Activated T-cell treated with anti-CD3 and anti-CD28 coated beads, Interleukin-2, amount 50 U/mL, for 4 hours (primary cell): ENCODE measurements around the gene GGCT. TPM values are rescaled to one million over a fixed set of nuclear protein-coding genes. Genes with fewer than 3 reads are reported as not detected.

Source experiments
- ATAC-seq, 2 donors: fragments of 200-7000 bp; cut with Tn5 transposase; one replicate each; pipeline ENCODE4 v1.10.0; 2021
- DNase-seq: peaks from one replicate; pipeline ENCODE4 v3.0.0-alpha.2; 2020
- H3K27me3 Mint-ChIP-seq: one replicate; pipeline ENCODE4 v1.8.0; 2021; ENCODE audit warnings: low read depth, mixed read lengths
- H3K36me3 Mint-ChIP-seq: one replicate; pipeline ENCODE4 v1.8.0; 2022; ENCODE audit warnings: mixed read lengths; ENCODE audit not compliant: insufficient read depth
- H3K4me1 Mint-ChIP-seq: one replicate; pipeline ENCODE4 v1.8.0; 2021; ENCODE audit warnings: low read depth, mixed read lengths
- H3K4me3 Mint-ChIP-seq: one replicate; pipeline ENCODE4 v1.8.0; 2021; ENCODE audit warnings: mild to moderate bottlenecking, moderate library complexity, mixed read lengths
- H3K9me3 Mint-ChIP-seq: one replicate; pipeline ENCODE4 v1.8.0; 2021; ENCODE audit warnings: mixed read lengths
- total RNA-seq, 3 donors: library from RNA; stranded (reverse); gene quantifications; one replicate each; pipeline ENCODE4 v1.2.1, GENCODE V29; 2021

The GGCT gene
- total RNA-seq, 3 donors from 2014 or later: 66.0 to 75.5 (median 67.5) TPM

DNA sequence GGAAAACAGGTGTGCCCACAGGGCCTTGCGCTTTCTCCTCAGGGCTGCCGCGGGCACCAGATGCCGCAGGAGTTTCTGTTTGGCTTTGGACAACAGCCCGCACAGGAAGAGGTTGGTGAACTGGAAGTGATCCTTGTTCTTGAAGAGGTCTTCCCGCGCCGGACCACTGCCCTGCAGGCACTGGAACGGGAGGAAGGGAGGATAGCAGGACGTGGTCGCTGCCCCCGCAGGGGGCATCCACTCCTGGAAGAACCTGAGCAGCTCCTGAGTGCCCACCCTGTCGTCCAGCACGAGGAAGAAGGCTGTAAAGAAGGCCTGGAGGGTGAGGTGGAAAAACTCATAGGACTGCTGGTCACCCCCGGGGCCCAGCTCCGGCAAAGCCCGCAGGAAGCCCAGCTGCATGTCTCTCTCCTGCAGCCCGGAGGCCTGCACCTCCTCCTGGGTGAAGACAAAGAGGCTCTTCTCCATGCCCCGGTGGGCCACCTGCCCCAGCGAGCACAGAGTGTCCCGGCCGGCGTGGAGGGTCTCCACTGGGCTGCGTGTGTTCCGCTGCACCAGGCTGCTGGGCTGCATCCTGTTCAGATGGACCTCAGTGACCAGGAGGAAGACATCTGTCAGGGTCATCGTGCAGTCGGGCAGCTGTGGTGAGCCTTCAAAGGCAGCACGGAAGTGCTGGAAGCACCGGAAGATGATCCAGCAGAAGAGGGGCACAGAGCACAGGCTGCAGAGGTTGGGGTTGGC lies 52.9 kb downstream of the GGCT start:
- Mint-ChIP-seq H3K27me3 (no peaks in the 10 kb centered on the region), H3K4me3 (no peak overlapping the region), H3K36me3 (peaks cover 19% of the 10 kb centered on the region), H3K9me3 (no peaks in the 10 kb centered on the region), H3K4me1 (no peaks in the 10 kb centered on the region)
- ATAC-seq (no peak), DNase-seq (no peak)

DNA sequence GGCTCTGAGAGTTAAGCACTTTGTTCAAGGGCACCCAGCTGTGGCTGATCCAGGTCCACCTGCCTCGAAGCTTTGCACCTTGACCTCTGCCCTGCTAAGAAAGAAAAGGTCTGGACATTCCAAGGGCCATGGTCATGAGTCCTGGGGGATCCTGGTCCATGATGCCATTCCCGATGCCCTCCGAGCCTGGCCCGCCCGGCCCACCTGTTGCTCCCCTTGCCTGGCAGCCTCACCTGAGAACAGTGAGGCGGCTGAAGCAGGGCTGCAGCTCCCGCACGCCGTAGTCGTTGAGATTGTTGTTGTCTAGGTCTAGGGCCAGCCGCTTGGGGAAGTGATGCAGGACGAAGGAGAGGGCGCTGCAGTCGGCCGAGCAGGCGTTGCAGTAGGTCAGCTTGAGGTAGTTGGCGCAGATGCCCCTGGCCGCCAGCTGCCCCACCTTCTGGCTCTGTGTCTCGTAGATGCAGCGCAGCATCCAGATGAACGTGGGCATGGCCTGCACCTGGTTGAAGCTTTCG lies 53.6 kb downstream of the GGCT start:
- Mint-ChIP-seq H3K27me3 (no peaks in the 10 kb centered on the region), H3K9me3 (no peaks in the 10 kb centered on the region), H3K4me1 (peaks cover 2% of the 10 kb centered on the region), H3K36me3 (peaks cover 19% of the 10 kb centered on the region), H3K4me3 (no peak overlapping the region)
- DNase-seq: no peak
- no peak for ATAC-seq

DNA sequence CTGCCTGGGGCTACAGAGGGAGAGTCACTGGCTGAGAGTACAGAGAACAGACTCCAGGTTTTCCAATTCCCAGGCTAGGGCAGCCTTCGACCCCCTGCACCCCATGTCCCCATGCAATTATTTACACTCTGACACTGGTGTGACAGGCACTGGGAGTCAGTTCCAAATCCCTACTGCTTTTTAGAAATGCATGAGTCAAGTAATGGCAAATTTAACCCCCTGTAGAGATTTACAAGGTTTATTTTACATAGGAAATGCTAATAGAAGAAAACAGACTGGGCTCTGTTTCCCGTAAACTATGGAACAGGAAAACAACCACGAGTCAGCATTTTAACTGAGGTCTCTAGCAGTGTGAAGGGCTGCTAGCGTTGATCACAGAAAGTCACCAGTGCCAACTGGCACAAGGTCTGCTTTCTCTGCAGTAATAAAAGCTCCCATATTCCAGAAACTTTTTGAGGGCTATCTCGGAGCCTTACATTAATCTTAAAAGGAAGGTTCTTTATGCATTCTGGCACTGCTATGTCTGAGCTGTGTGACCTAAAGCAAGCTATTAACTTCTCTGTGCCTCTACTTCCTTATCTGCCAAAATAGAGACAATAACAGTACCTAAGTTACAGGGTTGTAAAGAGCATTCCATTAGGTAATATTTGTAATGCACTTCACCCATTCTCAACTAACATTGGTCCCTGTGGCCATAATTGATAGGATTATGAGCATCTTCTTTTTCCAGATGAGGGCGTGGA lies 54.2 kb downstream of the GGCT start:
- H3K4me3 Mint-ChIP-seq: no peak overlapping the region
- DNase-seq (no peak), ATAC-seq (no peak)
- peaks cover 5% of the 10 kb centered on the region for H3K4me1 Mint-ChIP-seq
- H3K36me3 Mint-ChIP-seq: peaks cover 19% of the 10 kb centered on the region
- no peaks in the 10 kb centered on the region for H3K27me3 Mint-ChIP-seq
- no peaks in the 10 kb centered on the region for H3K9me3 Mint-ChIP-seq

DNA sequence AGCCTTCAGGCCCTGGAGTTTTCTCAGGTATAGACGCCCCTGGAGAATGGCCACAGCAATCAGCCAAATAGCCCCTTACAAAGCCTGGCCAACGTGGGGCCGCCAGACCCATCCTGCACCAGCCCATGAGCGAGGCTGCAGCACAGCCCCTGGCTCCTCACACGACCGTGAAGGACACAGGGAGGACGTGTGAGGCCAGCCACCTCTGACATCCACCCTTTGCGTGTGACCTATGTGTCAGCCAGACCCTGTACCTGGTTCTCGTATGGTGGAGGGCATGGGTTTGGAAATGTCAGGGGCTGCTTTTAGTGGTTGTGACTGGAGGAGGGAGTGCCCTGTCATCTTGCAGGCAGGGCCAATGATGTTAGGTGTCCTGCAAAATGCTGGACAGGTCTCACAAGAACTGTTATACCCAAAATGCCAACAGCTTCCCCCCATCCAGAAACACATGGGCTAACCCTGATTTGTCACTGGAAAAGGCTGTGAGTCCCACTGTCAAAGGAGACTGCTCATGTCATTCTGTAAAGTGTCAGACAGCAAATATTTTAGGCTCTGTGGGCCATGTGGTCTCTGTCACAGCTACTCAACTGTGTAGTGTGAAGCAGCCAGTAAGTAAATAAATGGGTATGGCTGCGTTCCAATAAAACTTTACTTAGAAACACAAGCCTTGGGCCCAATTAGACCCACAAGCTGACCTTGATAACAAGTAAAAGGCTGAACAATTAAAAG lies 56.0 kb downstream of the GGCT start:
- no peaks in the 10 kb centered on the region for H3K27me3 Mint-ChIP-seq
- H3K36me3 Mint-ChIP-seq: peaks cover 16% of the 10 kb centered on the region
- ATAC-seq: no peak
- peaks cover 5% of the 10 kb centered on the region for H3K4me1 Mint-ChIP-seq
- DNase-seq: no peak
- no peak overlapping the region for H3K4me3 Mint-ChIP-seq
- no peaks in the 10 kb centered on the region for H3K9me3 Mint-ChIP-seq

DNA sequence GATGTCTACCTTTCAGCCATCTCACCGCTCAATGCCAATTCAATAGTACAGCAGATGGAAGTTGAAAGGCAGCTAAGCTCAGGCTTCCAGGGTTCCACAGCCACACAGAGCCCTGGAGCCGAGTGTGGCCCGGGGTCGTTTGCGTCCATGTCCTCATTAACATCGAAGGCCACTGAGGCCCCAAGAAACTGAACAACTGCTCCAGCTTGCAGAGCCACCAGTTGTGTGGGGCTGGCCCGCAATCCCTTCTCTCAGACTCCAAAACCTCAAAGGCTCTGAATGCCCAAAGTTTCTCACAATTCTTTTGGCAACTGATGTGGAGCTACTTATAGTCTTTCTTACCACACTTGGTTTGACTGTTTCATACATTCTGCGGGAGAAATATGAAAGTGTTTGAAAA lies 57.2 kb downstream of the GGCT start:
- no peaks in the 10 kb centered on the region for H3K9me3 Mint-ChIP-seq
- ATAC-seq: no peak
- no peak for DNase-seq
- peaks cover 5% of the 10 kb centered on the region for H3K4me1 Mint-ChIP-seq
- peaks cover 15% of the 10 kb centered on the region for H3K36me3 Mint-ChIP-seq
- H3K4me3 Mint-ChIP-seq: no peak overlapping the region
- H3K27me3 Mint-ChIP-seq: no peaks in the 10 kb centered on the region

Other genes starting within 250 kb of the GGCT start
- 1 to 10 TPM; 8.0 to 9.4 (median 8.3) TPM for gene ZNRF2, start 220.2 kb downstream of the GGCT start, total RNA-seq
- gene NOD1, start 26.0 kb downstream of the GGCT start, total RNA-seq: 1 to 10 TPM; 4.1 to 5.4 (median 4.6) TPM
- gene GARS1, start 90.0 kb upstream of the GGCT start, total RNA-seq: 100 to 1,000 TPM; 366 to 488 (median 410) TPM
- not detected for gene CRHR2, start 177.6 kb upstream of the GGCT start, total RNA-seq
- under 1 TPM; 0.08 to 0.25 (median 0.14) TPM for gene INMT, start 247.3 kb upstream of the GGCT start, total RNA-seq